ENCODE results near the gene SMCR8. TPM values are rescaled to one million over a fixed set of nuclear protein-coding genes. Genes with fewer than 3 reads are reported as not detected.

The SMCR8 gene
- total and polyA plus RNA-seq, 2 of the 4 experiments (the other 2 are of a cell fraction): 7.1 to 10.9 TPM

DNA sequence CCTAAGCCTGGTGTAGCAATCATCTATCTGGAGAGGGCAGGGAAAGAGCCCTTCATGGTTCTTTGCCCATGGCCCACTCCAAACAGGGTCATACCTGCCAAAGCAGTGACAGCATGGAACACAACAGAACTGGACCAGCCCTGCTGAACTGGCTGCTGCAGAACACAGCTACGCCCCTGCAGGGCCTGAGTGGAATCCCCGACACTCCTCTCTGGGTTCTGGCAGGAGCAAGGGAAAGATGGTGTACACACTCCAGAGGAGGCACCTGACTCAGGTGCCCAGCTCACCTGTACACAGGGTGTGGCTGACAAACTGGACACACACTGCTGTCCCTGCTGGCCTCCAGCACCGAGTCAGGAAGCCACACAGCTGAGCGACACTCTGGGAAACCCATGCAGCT is 34.8 kb upstream of the SMCR8 start:
- WGBS, 2 experiments (ENCODE audit: extremely low coverage in 2 of 2, insufficient read length in 1 of 2): 100% methylated on average over 2 of the region's 4 CpGs; no CpG with 5 or more reads in 1 of the 2 experiments
- in situ Hi-C loops (cut with MboI; ENCODE audit: low sequenced_read_pairs): no loop called here
- peaks cover 9% of the 10 kb centered on the region; the same call in 1 of the 2 replicates for H3K9me1 ChIP-seq (ENCODE audit: insufficient read depth, low read length)
- no peak overlapping the region; the same call in 1 of the 2 replicates for H2BK120ac ChIP-seq (ENCODE audit: low read depth, low read length)
- H3K56ac ChIP-seq (ENCODE audit: extremely low read depth, insufficient read depth, low read length): no peak overlapping the region
- no peaks in the 10 kb centered on the region for H3K27me3 ChIP-seq (ENCODE audit: control insufficient read depth, insufficient read depth, low read length)
- no peak overlapping the region for H4K8ac ChIP-seq (ENCODE audit: low read depth in 2 of 2, low read length in 2 of 2)
- H3K4me1 ChIP-seq (ENCODE audit: control insufficient read depth, insufficient read depth, low read length): peaks cover 6% of the 10 kb centered on the region; the same call in 1 of the 2 replicates
- H3K4me3 ChIP-seq (ENCODE audit: insufficient read depth, low read depth, low read length): no peak overlapping the region
- DNase-seq (no peak), ATAC-seq (ENCODE audit: low read depth) (no peak)
- ChIA-PET POLR2A (ENCODE audit: unreplicated experiment) (no interaction called here), CTCF (interaction anchor here (0.6 kb wide), 1 partner anchor 15 kb away, joined by 3 read pairs; no protein-coding TSS in a partner anchor)
- H3K9me3 ChIP-seq (ENCODE audit: control insufficient read depth, insufficient read depth, low read length): no peaks in the 10 kb centered on the region
- no peak overlapping the region for H3K23ac ChIP-seq (ENCODE audit: low read depth, low read length)
- BruUV-seq (replicated peaks): no TSS peak
- no peak overlapping the region for H2AFZ ChIP-seq (replicated peaks; ENCODE audit: low read length, poor library complexity)
- H2BK5ac ChIP-seq (ENCODE audit: low read depth, low read length, poor library complexity, severe bottlenecking): no peak overlapping the region
- dilution Hi-C loops (cut with HindIII; ENCODE audit: low sequenced_read_pairs, unreplicated experiment): no loop called here
- no peak overlapping the region for H3K4ac ChIP-seq (ENCODE audit: low read depth, low read length)
- no peak overlapping the region; the same call in 1 of the 2 replicates for H4K5ac ChIP-seq (ENCODE audit: low read depth, low read length)
- H3K14ac ChIP-seq (replicated peaks; ENCODE audit: low read depth, low read length): no peak overlapping the region
- peaks cover 62% of the 10 kb centered on the region for H3K36me3 ChIP-seq (ENCODE audit: control insufficient read depth, insufficient read depth, low read length)
- H2AK5ac ChIP-seq (ENCODE audit: low read depth, low read length): no peak overlapping the region; the same call in 1 of the 2 replicates
- H3K18ac ChIP-seq (ENCODE audit: low read depth, low read length): no peak overlapping the region
- no peak overlapping the region for H2BK20ac ChIP-seq (ENCODE audit: low read depth, low read length)
- peak overlapping the region; percentile 8; the same call in 1 of the 2 replicates for H3K27ac ChIP-seq (ENCODE audit: insufficient read depth, low read length)
- intact Hi-C loops (cut with micrococcal nuclease): no loop called here
- H2AK9ac ChIP-seq (replicated peaks; ENCODE audit: low read depth, low read length, poor library complexity): no peak overlapping the region
- H3K9ac ChIP-seq (ENCODE audit: low read depth, low read length): no peak overlapping the region
- H3K4me2 ChIP-seq (ENCODE audit: low read depth, low read length): no peak overlapping the region
- peaks cover 7 to 28% of the 10 kb centered on the region in 2 experiments for H3K79me1 ChIP-seq (ENCODE audit: low read depth in 1 of 2, low read length in 2 of 2)
- no peaks in the 10 kb centered on the region; the same call in 1 of the 2 replicates for H4K20me1 ChIP-seq (ENCODE audit: insufficient read depth, low read length)
- no peak for TF ChIP-seq RFX5 (IDR thresholded peaks at IDR 0.05; ENCODE audit: low read depth, low read length)
- TF ChIP-seq, protein P1, sequence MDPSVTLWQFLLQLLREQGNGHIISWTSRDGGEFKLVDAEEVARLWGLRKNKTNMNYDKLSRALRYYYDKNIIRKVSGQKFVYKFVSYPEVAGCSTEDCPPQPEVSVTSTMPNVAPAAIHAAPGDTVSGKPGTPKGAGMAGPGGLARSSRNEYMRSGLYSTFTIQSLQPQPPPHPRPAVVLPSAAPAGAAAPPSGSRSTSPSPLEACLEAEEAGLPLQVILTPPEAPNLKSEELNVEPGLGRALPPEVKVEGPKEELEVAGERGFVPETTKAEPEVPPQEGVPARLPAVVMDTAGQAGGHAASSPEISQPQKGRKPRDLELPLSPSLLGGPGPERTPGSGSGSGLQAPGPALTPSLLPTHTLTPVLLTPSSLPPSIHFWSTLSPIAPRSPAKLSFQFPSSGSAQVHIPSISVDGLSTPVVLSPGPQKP (IDR thresholded peaks at IDR 0.05; ENCODE audit: borderline replicate concordance, low read depth, low read length): no peak
- no peak for TF ChIP-seq FOS (IDR thresholded peaks at IDR 0.05; ENCODE audit: low read depth, low read length)
- TF ChIP-seq MAFK (IDR thresholded peaks at IDR 0.05; ENCODE audit: low read depth, low read length): no peak
- no peak for TF ChIP-seq CEBPB (IDR thresholded peaks at IDR 0.05; ENCODE audit: low read depth, low read length)
- no peak for TF ChIP-seq CHD1 (IDR thresholded peaks at IDR 0.05; ENCODE audit: low read depth, low read length)
- no peak for TF ChIP-seq MAZ (IDR thresholded peaks at IDR 0.05; ENCODE audit: borderline replicate concordance, low read depth, low read length)
- no peak for TF ChIP-seq BHLHE40 (IDR thresholded peaks at IDR 0.05; ENCODE audit: low read depth, low read length)
- TF ChIP-seq SMC3 (IDR thresholded peaks at IDR 0.05; ENCODE audit: low read depth, low read length): no peak
- no peak for TF ChIP-seq RCOR1 (IDR thresholded peaks at IDR 0.05; ENCODE audit: insufficient replicate concordance, low read length)
- TF ChIP-seq, protein P2, sequence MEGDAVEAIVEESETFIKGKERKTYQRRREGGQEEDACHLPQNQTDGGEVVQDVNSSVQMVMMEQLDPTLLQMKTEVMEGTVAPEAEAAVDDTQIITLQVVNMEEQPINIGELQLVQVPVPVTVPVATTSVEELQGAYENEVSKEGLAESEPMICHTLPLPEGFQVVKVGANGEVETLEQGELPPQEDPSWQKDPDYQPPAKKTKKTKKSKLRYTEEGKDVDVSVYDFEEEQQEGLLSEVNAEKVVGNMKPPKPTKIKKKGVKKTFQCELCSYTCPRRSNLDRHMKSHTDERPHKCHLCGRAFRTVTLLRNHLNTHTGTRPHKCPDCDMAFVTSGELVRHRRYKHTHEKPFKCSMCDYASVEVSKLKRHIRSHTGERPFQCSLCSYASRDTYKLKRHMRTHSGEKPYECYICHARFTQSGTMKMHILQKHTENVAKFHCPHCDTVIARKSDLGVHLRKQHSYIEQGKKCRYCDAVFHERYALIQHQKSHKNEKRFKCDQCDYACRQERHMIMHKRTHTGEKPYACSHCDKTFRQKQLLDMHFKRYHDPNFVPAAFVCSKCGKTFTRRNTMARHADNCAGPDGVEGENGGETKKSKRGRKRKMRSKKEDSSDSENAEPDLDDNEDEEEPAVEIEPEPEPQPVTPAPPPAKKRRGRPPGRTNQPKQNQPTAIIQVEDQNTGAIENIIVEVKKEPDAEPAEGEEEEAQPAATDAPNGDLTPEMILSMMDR (conservative IDR thresholded peaks at IDR 0.05; ENCODE audit: low read depth, low read length): no peak
- no peak for TF ChIP-seq NFE2L2 (IDR thresholded peaks at IDR 0.05; ENCODE audit: low read depth, low read length)
- TF ChIP-seq, protein P3, sequence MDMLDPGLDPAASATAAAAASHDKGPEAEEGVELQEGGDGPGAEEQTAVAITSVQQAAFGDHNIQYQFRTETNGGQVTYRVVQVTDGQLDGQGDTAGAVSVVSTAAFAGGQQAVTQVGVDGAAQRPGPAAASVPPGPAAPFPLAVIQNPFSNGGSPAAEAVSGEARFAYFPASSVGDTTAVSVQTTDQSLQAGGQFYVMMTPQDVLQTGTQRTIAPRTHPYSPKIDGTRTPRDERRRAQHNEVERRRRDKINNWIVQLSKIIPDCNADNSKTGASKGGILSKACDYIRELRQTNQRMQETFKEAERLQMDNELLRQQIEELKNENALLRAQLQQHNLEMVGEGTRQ (IDR thresholded peaks at IDR 0.05; ENCODE audit: low read depth, low read length): no peak
- TF ChIP-seq MXI1 (IDR thresholded peaks at IDR 0.05; ENCODE audit: borderline replicate concordance, low read depth, low read length): no peak
- no peak for TF ChIP-seq POLR2A (IDR thresholded peaks at IDR 0.05; ENCODE audit: low read depth, low read length)
- no peak for TF ChIP-seq RAD21 (IDR thresholded peaks at IDR 0.05; ENCODE audit: low read length)
- no peak overlapping the region for H4K91ac ChIP-seq (ENCODE audit: insufficient read depth, low read depth, low read length)
- H2BK15ac ChIP-seq (ENCODE audit: low read depth, low read length): no peak overlapping the region

Data from IMR-90 (cell line).